HEK293 (cell line): ENCODE data around the gene PCBP3.

ENCODE experiments used
- IKZF3 ChIP-seq: fragments of 450-650 bp; IDR thresholded peaks from 2 replicates; pipeline ENCODE4 v1.5.0; 2018; ENCODE audit warnings: missing biosample characterization, mild to moderate bottlenecking, missing genetic modification characterization, moderate library complexity
- KLF16 ChIP-seq: fragments of 450-650 bp; formaldehyde crosslinking; IDR thresholded peaks from 2 replicates; pipeline ENCODE4 v1.5.1; 2017; ENCODE audit warnings: missing biosample characterization, missing genetic modification characterization
- REPIN1 ChIP-seq: fragments of 450-650 bp; formaldehyde crosslinking; IDR thresholded peaks from 2 replicates; pipeline ENCODE4 v1.5.1; 2017; ENCODE audit warnings: missing biosample characterization, missing genetic modification characterization, low read depth
- SP3 ChIP-seq: fragments of 450-650 bp; formaldehyde crosslinking; IDR thresholded peaks from 2 replicates; pipeline ENCODE4 v1.5.1; 2016; ENCODE audit warnings: missing biosample characterization, missing genetic modification characterization
- ZBTB7A ChIP-seq: fragments of 450-650 bp; formaldehyde crosslinking; IDR thresholded peaks from 2 replicates; pipeline ENCODE4 v1.5.1; 2016; ENCODE audit warnings: low read depth, missing biosample characterization, missing genetic modification characterization
- ZFP41 ChIP-seq: fragments of 450-650 bp; formaldehyde crosslinking; IDR thresholded peaks from 2 replicates; pipeline ENCODE4 v1.5.1; 2016; ENCODE audit warnings: missing biosample characterization, missing genetic modification characterization, borderline replicate concordance
- ZFP69B ChIP-seq: fragments of 450-650 bp; formaldehyde crosslinking; IDR thresholded peaks from 2 replicates; pipeline ENCODE4 v1.5.1; 2016; ENCODE audit warnings: missing biosample characterization, missing genetic modification characterization
- ZNF112 ChIP-seq: fragments of 450-650 bp; formaldehyde crosslinking; IDR thresholded peaks from 2 replicates; pipeline ENCODE4 v1.5.0; 2017; ENCODE audit warnings: missing biosample characterization, missing genetic modification characterization
- ZNF2 ChIP-seq: fragments of 450-650 bp; formaldehyde crosslinking; IDR thresholded peaks from 2 replicates; pipeline ENCODE4 v1.5.1; 2016; ENCODE audit warnings: missing biosample characterization, missing genetic modification characterization
- ZNF292 ChIP-seq: fragments of 450-650 bp; formaldehyde crosslinking; IDR thresholded peaks from 2 replicates; pipeline ENCODE4 v1.5.1; 2016; ENCODE audit warnings: low read depth, missing biosample characterization, missing genetic modification characterization, borderline replicate concordance
- ZNF302 ChIP-seq: fragments of 450-650 bp; formaldehyde crosslinking; IDR thresholded peaks from 2 replicates; pipeline ENCODE4 v1.5.1; 2016; ENCODE audit warnings: missing biosample characterization, missing genetic modification characterization, low read depth
- ZNF311 ChIP-seq: fragments of 450-650 bp; formaldehyde crosslinking; IDR thresholded peaks from 2 replicates; pipeline ENCODE4 v1.5.1; 2017; ENCODE audit warnings: missing biosample characterization, missing genetic modification characterization, borderline replicate concordance
- ZNF366 ChIP-seq: fragments of 450-650 bp; formaldehyde crosslinking; conservative IDR thresholded peaks from 2 replicates; pipeline ENCODE4 v1.5.1; 2016; ENCODE audit warnings: missing biosample characterization, missing genetic modification characterization
- ZNF391 ChIP-seq: fragments of 450-650 bp; formaldehyde crosslinking; IDR thresholded peaks from 2 replicates; pipeline ENCODE4 v1.5.1; 2016; ENCODE audit warnings: low read depth, missing biosample characterization, missing genetic modification characterization, borderline replicate concordance
- ZNF394 ChIP-seq: fragments of 450-650 bp; formaldehyde crosslinking; IDR thresholded peaks from 2 replicates; pipeline ENCODE4 v1.5.1; 2016; ENCODE audit warnings: missing biosample characterization, missing genetic modification characterization, mild to moderate bottlenecking, moderate library complexity, borderline replicate concordance
- ZNF404 ChIP-seq: fragments of 450-650 bp; formaldehyde crosslinking; IDR thresholded peaks from 2 replicates; pipeline ENCODE4 v1.5.1; 2017; ENCODE audit warnings: missing biosample characterization, missing genetic modification characterization
- ZNF521 ChIP-seq: fragments of 450-650 bp; formaldehyde crosslinking; IDR thresholded peaks from 2 replicates; pipeline ENCODE4 v1.5.1; 2017; ENCODE audit warnings: missing biosample characterization, mild to moderate bottlenecking, missing genetic modification characterization
- ZNF549 ChIP-seq: fragments of 450-650 bp; IDR thresholded peaks from 2 replicates; pipeline ENCODE4 v1.5.1; 2018; ENCODE audit warnings: missing biosample characterization, missing genetic modification characterization, mild to moderate bottlenecking, inconsistent platforms, moderate library complexity
- ZNF555 ChIP-seq: fragments of 450-650 bp; formaldehyde crosslinking; conservative IDR thresholded peaks from 2 replicates; pipeline ENCODE4 v1.5.1; 2017; ENCODE audit warnings: missing biosample characterization, mild to moderate bottlenecking, missing genetic modification characterization, inconsistent platforms
- ZNF623 ChIP-seq: fragments of 450-650 bp; formaldehyde crosslinking; IDR thresholded peaks from 2 replicates; pipeline ENCODE4 v1.5.1; 2016; ENCODE audit warnings: missing biosample characterization, missing genetic modification characterization
- ZNF707 ChIP-seq: fragments of 450-650 bp; formaldehyde crosslinking; IDR thresholded peaks from 2 replicates; pipeline ENCODE4 v1.5.1; 2016; ENCODE audit warnings: missing biosample characterization, missing genetic modification characterization
- ZSCAN23 ChIP-seq: fragments of 450-650 bp; formaldehyde crosslinking; IDR thresholded peaks from 2 replicates; pipeline ENCODE4 v1.5.1; 2016; ENCODE audit warnings: missing biosample characterization, missing genetic modification characterization
- TF ChIP-seq, protein P1 (sequence below): fragments of 450-650 bp; formaldehyde crosslinking; IDR thresholded peaks from 2 replicates; pipeline ENCODE4 v1.5.0; 2017; ENCODE audit warnings: missing biosample characterization, missing genetic modification characterization, borderline replicate concordance
- TF ChIP-seq, protein P2 (sequence below): fragments of 450-650 bp; formaldehyde crosslinking; IDR thresholded peaks from 2 replicates; pipeline ENCODE4 v1.5.1; 2016; ENCODE audit warnings: missing biosample characterization, missing genetic modification characterization
- TF ChIP-seq, protein P3 (sequence below): fragments of 450-650 bp; formaldehyde crosslinking; IDR thresholded peaks from 2 replicates; pipeline ENCODE4 v1.5.1; 2017; ENCODE audit warnings: missing biosample characterization, missing genetic modification characterization
- TF ChIP-seq, protein P4 (sequence below): fragments of 450-650 bp; formaldehyde crosslinking; IDR thresholded peaks from 2 replicates; pipeline ENCODE4 v1.5.1; 2016; ENCODE audit warnings: missing biosample characterization, missing genetic modification characterization
- TF ChIP-seq, protein P5 (sequence below): fragments of 450-650 bp; IDR thresholded peaks from 2 replicates; pipeline ENCODE4 v1.5.1; 2018; ENCODE audit warnings: missing biosample characterization, mild to moderate bottlenecking, missing genetic modification characterization
- TF ChIP-seq, protein P6 (sequence below): fragments of 450-650 bp; formaldehyde crosslinking; IDR thresholded peaks from 2 replicates; pipeline ENCODE4 v1.5.1; 2017; ENCODE audit warnings: missing biosample characterization, missing genetic modification characterization

PCBP3 gene

DNA sequence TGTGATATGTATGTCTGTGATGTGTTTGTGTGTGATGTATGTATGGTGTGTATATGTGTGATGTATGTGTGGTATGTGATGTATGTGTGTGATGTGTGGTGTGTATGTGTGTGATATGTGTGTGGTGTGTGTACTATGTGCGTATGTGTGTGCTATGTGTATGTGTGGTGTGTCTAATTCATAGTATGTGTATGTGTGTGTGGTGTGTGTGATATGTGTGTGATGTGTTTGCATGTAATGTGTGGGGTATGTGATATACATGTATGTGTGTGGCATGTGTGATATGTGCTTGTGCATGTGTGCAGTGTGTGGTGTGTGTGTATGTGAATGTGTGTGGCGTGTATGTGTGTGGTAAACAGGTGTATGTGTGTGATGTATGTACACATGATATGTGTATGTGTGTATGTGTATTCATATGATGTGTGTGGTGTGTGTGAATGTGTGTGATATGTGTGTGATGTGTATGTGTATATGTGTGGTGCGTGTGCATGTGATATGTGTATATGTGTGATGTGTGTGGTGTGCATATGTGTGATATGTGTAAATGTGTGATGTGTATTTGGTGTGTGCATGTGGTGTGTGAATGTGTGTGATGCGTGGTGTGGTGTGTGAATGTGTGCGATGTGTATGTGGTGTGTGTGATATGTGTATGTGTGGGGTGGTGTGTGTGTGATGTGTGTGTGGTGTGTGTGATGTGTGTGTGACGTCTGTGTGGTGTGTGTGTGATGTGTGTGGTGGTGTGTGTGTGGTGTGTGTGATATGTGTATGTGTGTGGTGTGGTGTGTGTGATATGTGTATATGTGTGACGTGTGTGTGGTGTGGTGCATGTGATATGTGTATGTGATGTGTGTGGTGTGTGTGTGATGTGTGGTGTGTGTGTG lies 8.0 kb upstream of the PCBP3 start (continued):
- TF ChIP-seq, protein P1, sequence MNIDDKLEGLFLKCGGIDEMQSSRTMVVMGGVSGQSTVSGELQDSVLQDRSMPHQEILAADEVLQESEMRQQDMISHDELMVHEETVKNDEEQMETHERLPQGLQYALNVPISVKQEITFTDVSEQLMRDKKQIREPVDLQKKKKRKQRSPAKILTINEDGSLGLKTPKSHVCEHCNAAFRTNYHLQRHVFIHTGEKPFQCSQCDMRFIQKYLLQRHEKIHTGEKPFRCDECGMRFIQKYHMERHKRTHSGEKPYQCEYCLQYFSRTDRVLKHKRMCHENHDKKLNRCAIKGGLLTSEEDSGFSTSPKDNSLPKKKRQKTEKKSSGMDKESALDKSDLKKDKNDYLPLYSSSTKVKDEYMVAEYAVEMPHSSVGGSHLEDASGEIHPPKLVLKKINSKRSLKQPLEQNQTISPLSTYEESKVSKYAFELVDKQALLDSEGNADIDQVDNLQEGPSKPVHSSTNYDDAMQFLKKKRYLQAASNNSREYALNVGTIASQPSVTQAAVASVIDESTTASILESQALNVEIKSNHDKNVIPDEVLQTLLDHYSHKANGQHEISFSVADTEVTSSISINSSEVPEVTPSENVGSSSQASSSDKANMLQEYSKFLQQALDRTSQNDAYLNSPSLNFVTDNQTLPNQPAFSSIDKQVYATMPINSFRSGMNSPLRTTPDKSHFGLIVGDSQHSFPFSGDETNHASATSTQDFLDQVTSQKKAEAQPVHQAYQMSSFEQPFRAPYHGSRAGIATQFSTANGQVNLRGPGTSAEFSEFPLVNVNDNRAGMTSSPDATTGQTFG (tag by site-specific recombination) = no peak
- peak; percentile 83; the same call in 1 of the 2 replicates for TF ChIP-seq ZNF311
- TF ChIP-seq ZNF302 = no peak; the same call in 1 of the 2 replicates
- 0 out of 2 replicates have a peak, but pooled peaks have one; percentile 5 for TF ChIP-seq ZNF112 (tag by site-specific recombination)
- TF ChIP-seq, protein P2, sequence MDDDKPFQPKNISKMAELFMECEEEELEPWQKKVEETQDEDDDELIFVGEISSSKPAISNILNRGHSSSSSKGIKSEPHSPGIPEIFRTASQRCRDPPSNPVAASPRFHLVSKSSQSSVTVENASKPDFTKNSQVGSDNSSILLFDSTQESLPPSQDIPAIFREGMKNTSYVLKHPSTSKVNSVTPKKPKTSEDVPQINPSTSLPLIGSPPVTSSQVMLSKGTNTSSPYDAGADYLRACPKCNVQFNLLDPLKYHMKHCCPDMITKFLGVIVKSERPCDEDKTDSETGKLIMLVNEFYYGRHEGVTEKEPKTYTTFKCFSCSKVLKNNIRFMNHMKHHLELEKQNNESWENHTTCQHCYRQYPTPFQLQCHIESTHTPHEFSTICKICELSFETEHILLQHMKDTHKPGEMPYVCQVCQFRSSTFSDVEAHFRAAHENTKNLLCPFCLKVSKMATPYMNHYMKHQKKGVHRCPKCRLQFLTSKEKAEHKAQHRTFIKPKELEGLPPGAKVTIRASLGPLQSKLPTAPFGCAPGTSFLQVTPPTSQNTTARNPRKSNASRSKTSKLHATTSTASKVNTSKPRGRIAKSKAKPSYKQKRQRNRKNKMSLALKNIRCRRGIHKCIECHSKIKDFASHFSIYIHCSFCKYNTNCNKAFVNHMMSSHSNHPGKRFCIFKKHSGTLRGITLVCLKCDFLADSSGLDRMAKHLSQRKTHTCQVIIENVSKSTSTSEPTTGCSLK (tag by site-specific recombination) = peak; percentile 49
- no peak for TF ChIP-seq ZFP69B (tag by site-specific recombination)
- TF ChIP-seq ZNF521 (tag by site-specific recombination) = 0 out of 2 replicates have a peak, but pooled peaks have one; percentile 54
- TF ChIP-seq ZNF292 = 0 out of 2 replicates have a peak, but pooled peaks have one; percentile 5
- TF ChIP-seq, protein P3, sequence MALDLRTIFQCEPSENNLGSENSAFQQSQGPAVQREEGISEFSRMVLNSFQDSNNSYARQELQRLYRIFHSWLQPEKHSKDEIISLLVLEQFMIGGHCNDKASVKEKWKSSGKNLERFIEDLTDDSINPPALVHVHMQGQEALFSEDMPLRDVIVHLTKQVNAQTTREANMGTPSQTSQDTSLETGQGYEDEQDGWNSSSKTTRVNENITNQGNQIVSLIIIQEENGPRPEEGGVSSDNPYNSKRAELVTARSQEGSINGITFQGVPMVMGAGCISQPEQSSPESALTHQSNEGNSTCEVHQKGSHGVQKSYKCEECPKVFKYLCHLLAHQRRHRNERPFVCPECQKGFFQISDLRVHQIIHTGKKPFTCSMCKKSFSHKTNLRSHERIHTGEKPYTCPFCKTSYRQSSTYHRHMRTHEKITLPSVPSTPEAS (tag by site-specific recombination) = no peak
- TF ChIP-seq ZNF366 = no peak
- TF ChIP-seq ZNF404 = no peak
- TF ChIP-seq IKZF3 (tag by site-specific recombination) = no peak
- no peak for TF ChIP-seq ZNF394 (tag by site-specific recombination)
- no peak for TF ChIP-seq SP3
- TF ChIP-seq, protein P4, sequence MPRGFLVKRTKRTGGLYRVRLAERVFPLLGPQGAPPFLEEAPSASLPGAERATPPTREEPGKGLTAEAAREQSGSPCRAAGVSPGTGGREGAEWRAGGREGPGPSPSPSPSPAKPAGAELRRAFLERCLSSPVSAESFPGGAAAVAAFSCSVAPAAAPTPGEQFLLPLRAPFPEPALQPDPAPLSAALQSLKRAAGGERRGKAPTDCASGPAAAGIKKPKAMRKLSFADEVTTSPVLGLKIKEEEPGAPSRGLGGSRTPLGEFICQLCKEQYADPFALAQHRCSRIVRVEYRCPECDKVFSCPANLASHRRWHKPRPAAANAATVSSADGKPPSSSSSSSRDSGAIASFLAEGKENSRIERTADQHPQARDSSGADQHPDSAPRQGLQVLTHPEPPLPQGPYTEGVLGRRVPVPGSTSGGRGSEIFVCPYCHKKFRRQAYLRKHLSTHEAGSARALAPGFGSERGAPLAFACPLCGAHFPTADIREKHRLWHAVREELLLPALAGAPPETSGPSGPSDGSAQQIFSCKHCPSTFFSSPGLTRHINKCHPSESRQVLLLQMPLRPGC = peak; percentile 18; the same call in 1 of the 2 replicates
- no peak for TF ChIP-seq ZNF391 (tag by site-specific recombination)
- TF ChIP-seq ZSCAN23 (tag by site-specific recombination) = no peak; the same call in 1 of the 2 replicates
- TF ChIP-seq KLF16 (tag by site-specific recombination) = no peak
- TF ChIP-seq ZNF707 = peak; percentile 56
- TF ChIP-seq ZNF623 = no peak
- peak; percentile 8; the same call in 1 of the 2 replicates for TF ChIP-seq ZBTB7A (tag by site-specific recombination)
- TF ChIP-seq REPIN1 (tag by site-specific recombination) = no peak
- TF ChIP-seq, protein P5, sequence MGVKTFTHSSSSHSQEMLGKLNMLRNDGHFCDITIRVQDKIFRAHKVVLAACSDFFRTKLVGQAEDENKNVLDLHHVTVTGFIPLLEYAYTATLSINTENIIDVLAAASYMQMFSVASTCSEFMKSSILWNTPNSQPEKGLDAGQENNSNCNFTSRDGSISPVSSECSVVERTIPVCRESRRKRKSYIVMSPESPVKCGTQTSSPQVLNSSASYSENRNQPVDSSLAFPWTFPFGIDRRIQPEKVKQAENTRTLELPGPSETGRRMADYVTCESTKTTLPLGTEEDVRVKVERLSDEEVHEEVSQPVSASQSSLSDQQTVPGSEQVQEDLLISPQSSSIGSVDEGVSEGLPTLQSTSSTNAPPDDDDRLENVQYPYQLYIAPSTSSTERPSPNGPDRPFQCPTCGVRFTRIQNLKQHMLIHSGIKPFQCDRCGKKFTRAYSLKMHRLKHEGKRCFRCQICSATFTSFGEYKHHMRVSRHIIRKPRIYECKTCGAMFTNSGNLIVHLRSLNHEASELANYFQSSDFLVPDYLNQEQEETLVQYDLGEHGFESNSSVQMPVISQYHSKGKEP = no peak
- TF ChIP-seq ZNF2 (tag by site-specific recombination) = peak; percentile 13; the same call in 1 of the 2 replicates
- no peak for TF ChIP-seq ZNF549 (tag by site-specific recombination)
- TF ChIP-seq ZFP41 (tag by site-specific recombination) = 0 out of 2 replicates have a peak, but pooled peaks have one; percentile 34
- TF ChIP-seq, protein P6, sequence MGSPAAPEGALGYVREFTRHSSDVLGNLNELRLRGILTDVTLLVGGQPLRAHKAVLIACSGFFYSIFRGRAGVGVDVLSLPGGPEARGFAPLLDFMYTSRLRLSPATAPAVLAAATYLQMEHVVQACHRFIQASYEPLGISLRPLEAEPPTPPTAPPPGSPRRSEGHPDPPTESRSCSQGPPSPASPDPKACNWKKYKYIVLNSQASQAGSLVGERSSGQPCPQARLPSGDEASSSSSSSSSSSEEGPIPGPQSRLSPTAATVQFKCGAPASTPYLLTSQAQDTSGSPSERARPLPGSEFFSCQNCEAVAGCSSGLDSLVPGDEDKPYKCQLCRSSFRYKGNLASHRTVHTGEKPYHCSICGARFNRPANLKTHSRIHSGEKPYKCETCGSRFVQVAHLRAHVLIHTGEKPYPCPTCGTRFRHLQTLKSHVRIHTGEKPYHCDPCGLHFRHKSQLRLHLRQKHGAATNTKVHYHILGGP = no peak
- TF ChIP-seq ZNF555 = no peak
